Measurements from ENCODE around the gene NDUFB3. TPM values are rescaled to one million over a fixed set of nuclear protein-coding genes. Genes with fewer than 3 reads are reported as not detected.

Gene NDUFB3
- total RNA-seq, 4 donors from 2014 or later: 35.2 to 42.7 (median 37.5) TPM

DNA sequence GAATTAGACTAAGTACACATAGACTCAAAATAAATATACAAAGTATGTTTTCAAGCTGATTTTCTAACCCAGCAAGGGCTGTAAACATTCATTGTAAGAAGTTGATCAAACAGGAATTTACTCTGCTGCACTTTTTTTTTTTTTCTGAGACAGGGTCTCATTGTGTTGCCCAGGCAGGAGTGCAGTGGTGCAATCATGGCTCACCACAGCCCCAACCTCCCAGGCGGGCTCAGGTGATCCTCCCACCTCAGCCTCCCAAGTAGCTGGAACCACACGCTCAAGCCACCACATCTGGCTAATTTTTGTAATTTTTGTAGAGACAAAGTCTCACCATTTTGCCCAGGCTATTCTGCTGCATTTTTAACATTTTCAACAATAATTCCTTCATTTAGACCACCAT, 35.8 kb downstream of the NDUFB3 start:
- no peak for TF ChIP-seq POLR2A (IDR thresholded peaks at IDR 0.05)
- TF ChIP-seq, protein P1, sequence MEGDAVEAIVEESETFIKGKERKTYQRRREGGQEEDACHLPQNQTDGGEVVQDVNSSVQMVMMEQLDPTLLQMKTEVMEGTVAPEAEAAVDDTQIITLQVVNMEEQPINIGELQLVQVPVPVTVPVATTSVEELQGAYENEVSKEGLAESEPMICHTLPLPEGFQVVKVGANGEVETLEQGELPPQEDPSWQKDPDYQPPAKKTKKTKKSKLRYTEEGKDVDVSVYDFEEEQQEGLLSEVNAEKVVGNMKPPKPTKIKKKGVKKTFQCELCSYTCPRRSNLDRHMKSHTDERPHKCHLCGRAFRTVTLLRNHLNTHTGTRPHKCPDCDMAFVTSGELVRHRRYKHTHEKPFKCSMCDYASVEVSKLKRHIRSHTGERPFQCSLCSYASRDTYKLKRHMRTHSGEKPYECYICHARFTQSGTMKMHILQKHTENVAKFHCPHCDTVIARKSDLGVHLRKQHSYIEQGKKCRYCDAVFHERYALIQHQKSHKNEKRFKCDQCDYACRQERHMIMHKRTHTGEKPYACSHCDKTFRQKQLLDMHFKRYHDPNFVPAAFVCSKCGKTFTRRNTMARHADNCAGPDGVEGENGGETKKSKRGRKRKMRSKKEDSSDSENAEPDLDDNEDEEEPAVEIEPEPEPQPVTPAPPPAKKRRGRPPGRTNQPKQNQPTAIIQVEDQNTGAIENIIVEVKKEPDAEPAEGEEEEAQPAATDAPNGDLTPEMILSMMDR (IDR thresholded peaks at IDR 0.05): no peak
- no peak for TF ChIP-seq POLR2AphosphoS5 (IDR thresholded peaks at IDR 0.05)
- TF ChIP-seq EP300 (IDR thresholded peaks at IDR 0.05): no peak
- WGBS: 96% methylated on average over 2 of the region's 2 CpGs
- no peaks in the 10 kb centered on the region for H3K9me3 ChIP-seq
- no peaks in the 10 kb centered on the region for H3K4me1 ChIP-seq
- H3K27me3 ChIP-seq: no peaks in the 10 kb centered on the region
- no peak for DNase-seq (ENCODE audit: low spot score in 2 of 2)
- no peaks in the 10 kb centered on the region for H3K36me3 ChIP-seq
- H3K4me3 ChIP-seq: no peak overlapping the region
- no peak overlapping the region for H3K27ac ChIP-seq

DNA sequence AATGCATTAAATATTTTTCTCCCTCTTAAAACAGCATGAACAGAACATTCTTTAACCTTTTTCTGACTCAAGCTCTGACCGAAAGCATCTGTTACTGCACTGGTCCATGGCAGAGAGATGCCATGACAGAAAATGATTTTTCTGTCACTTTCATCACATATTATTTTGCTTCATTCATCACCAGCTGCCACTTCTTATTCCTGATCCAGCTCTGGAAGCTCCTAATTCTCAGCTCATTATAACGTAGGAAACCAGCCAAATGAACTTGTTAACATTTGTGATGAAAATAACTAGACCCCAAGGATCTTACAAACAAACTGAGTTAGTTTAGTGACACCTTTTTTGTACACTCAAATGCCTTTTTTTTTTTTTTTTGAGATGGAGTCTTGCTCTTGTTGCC, 36.5 kb downstream of the NDUFB3 start:
- DNase-seq (ENCODE audit: low spot score in 2 of 2): no peak
- Histone ChIP-seq H3K4me3 (no peak overlapping the region), H3K9me3 (no peaks in the 10 kb centered on the region), H3K36me3 (no peaks in the 10 kb centered on the region), H3K27ac (no peak overlapping the region), H3K27me3 (no peaks in the 10 kb centered on the region), H3K4me1 (no peaks in the 10 kb centered on the region)
- WGBS: 80% methylated on average over 2 of the region's 2 CpGs
- TF ChIP-seq POLR2A (IDR thresholded peaks at IDR 0.05) (no peak), EP300 (IDR thresholded peaks at IDR 0.05) (no peak), POLR2AphosphoS5 (IDR thresholded peaks at IDR 0.05) (no peak)
- TF ChIP-seq, protein P1 (IDR thresholded peaks at IDR 0.05): no peak

DNA sequence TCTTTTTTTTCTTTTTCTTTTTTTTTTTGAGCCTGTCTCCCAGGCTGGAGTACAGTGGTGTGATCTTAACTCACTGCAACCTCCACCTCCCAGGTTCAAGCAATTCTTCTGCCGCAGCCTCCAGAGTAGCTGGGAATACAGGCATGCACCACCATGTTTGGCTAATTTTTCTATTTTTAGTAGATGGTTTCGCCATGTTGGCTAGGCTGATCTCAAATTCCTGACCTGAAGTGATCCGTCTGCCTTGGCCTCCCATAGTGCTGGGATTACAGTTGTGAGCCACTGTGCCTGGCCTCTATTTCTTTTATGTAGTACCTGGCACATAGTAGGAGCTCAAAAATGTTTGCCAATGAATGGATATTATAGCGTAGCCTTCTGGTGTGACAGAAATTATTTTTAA, 37.4 kb downstream of the NDUFB3 start:
- Histone ChIP-seq H3K27me3 (no peaks in the 10 kb centered on the region), H3K9me3 (no peaks in the 10 kb centered on the region), H3K36me3 (no peaks in the 10 kb centered on the region), H3K27ac (no peak overlapping the region), H3K4me3 (no peak overlapping the region), H3K4me1 (no peaks in the 10 kb centered on the region)
- TF ChIP-seq EP300 (IDR thresholded peaks at IDR 0.05) (no peak), POLR2AphosphoS5 (IDR thresholded peaks at IDR 0.05) (no peak), POLR2A (IDR thresholded peaks at IDR 0.05) (no peak)
- TF ChIP-seq, protein P1 (IDR thresholded peaks at IDR 0.05): no peak
- WGBS: 89% methylated on average over 4 of the region's 4 CpGs
- no peak for DNase-seq (ENCODE audit: low spot score in 2 of 2)

DNA sequence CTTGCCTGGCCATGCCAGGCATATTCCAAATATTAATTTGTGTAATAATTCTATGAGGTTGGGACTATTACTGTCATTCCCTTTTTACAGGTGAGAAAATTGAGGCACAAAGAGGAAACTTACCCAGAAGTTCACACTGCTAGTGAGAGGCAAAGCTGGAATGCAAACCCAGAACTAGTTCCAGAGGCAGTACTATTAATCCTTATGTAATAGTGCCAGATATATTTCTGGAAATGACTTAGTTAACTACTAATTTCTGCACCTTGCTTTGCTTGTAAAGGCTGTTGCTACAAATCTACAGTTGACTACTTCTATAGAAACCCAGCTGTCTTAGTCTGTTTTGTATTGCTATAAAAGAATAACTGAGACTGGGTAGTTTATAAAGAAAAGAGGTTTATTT, 38.8 kb downstream of the NDUFB3 start:
- no peak for DNase-seq (ENCODE audit: low spot score in 2 of 2)
- Histone ChIP-seq H3K4me3 (no peak overlapping the region), H3K4me1 (peaks cover 9% of the 10 kb centered on the region), H3K27ac (no peak overlapping the region), H3K27me3 (no peaks in the 10 kb centered on the region), H3K9me3 (no peaks in the 10 kb centered on the region), H3K36me3 (no peaks in the 10 kb centered on the region)
- no peak for TF ChIP-seq POLR2AphosphoS5 (IDR thresholded peaks at IDR 0.05)
- TF ChIP-seq, protein P1 (IDR thresholded peaks at IDR 0.05): no peak
- no peak for TF ChIP-seq EP300 (IDR thresholded peaks at IDR 0.05)
- TF ChIP-seq POLR2A (IDR thresholded peaks at IDR 0.05): no peak

DNA sequence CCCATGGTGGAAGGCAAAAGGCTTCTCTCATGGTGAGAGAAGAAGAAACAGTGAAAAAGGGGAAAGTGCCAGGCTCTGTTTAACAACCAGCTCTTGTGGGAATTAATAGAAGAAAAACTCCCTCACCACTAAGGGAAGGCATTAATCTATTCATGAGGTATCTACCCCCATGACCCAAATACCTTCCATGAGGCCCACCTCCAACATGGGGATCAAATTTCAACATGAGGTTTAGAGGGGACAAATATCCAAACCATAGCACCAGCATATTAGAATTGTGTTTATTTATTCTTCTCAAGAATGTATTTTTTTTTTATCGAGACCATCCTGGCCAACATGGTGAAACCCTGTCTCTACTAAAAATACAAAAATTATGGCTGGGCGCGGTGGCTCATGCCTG, 39.3 kb downstream of the NDUFB3 start:
- DNase-seq (ENCODE audit: low spot score in 2 of 2): no peak
- no peak overlapping the region for H3K27ac ChIP-seq
- no peak overlapping the region for H3K4me3 ChIP-seq
- no peaks in the 10 kb centered on the region for H3K27me3 ChIP-seq
- no peaks in the 10 kb centered on the region for H3K36me3 ChIP-seq
- TF ChIP-seq POLR2A (IDR thresholded peaks at IDR 0.05) (no peak), POLR2AphosphoS5 (IDR thresholded peaks at IDR 0.05) (no peak), EP300 (IDR thresholded peaks at IDR 0.05) (no peak)
- TF ChIP-seq, protein P1 (IDR thresholded peaks at IDR 0.05): no peak
- WGBS: 97% methylated on average over 3 of the region's 3 CpGs
- no peaks in the 10 kb centered on the region for H3K9me3 ChIP-seq
- H3K4me1 ChIP-seq: peaks cover 10% of the 10 kb centered on the region
